Measurements from ENCODE around the gene RNF180. TPM values are rescaled to one million over a fixed set of nuclear protein-coding genes. Genes with fewer than 3 reads are reported as not detected.

RNF180 gene
- total and polyA plus RNA-seq, 4 donors: 1.1 to 13.7 (median 2.7) TPM

GRCh38 chr5:64214132-64214531 lies 48.5 kb downstream of the RNF180 start:
- Histone ChIP-seq H3K27me3 (ENCODE audit: control insufficient read depth in 4 of 4, insufficient read depth in 4 of 4, low read length in 3 of 4) (no peaks in the 10 kb centered on the region), H3K27ac (ENCODE audit: low read depth in 1 of 2, low read length in 2 of 2) (no peak overlapping the region), H3K36me3 (ENCODE audit: control insufficient read depth in 4 of 4, insufficient read depth in 3 of 4, low read depth in 1 of 4, low read length in 3 of 4) (no peaks in the 10 kb centered on the region), H3K9ac (ENCODE audit: low read depth in 1 of 2, low read length in 2 of 2) (no peak overlapping the region), H3K9me3 (ENCODE audit: control insufficient read depth in 4 of 4, low read length in 3 of 4) (no peaks in the 10 kb centered on the region), H3K4me1 (ENCODE audit: control insufficient read depth in 4 of 4, insufficient read depth in 4 of 4, low read length in 3 of 4) (peaks cover 0 to 4% (median 2%) of the 10 kb centered on the region in 4 donors), H3K4me3 (ENCODE audit: low read depth in 1 of 3, low read length in 3 of 3) (no peak overlapping the region)
- DNase-seq (ENCODE audit: low spot score): no peak
- TF ChIP-seq NR2F2 (IDR thresholded peaks at IDR 0.05) (no peak), RXRA (IDR thresholded peaks at IDR 0.05) (no peak), RAD21 (IDR thresholded peaks at IDR 0.05) (no peak), ATF3 (IDR thresholded peaks at IDR 0.05) (no peak), FOXA2 (IDR thresholded peaks at IDR 0.05) (no peak), SP1 (IDR thresholded peaks at IDR 0.05) (no peak), MAX (IDR thresholded peaks at IDR 0.05) (no peak), GABPA (IDR thresholded peaks at IDR 0.05 in 1 of 2, conservative IDR thresholded peaks at IDR 0.05 in 1 of 2) (no peak), FOXA1 (IDR thresholded peaks at IDR 0.05) (no peak), EGR1 (IDR thresholded peaks at IDR 0.05; ENCODE audit: low read depth in 2 of 2) (no peak), REST (IDR thresholded peaks at IDR 0.05) (no peak), CTCF (IDR thresholded peaks at IDR 0.05; ENCODE audit: low read depth, low read length, missing input control) (no peak)
- 88% methylated on average over 3 of the region's 3 CpGs for WGBS

GRCh38 chr5:64221911-64222310 lies 56.3 kb downstream of the RNF180 start:
- DNase-seq (ENCODE audit: low spot score): no peak
- H3K4me1 ChIP-seq (ENCODE audit: control insufficient read depth in 4 of 4, insufficient read depth in 4 of 4, low read length in 3 of 4): no peaks in the 10 kb centered on the region
- WGBS: 100% methylated on average over 1 of the region's 1 CpG
- H3K27me3 ChIP-seq (ENCODE audit: control insufficient read depth in 4 of 4, insufficient read depth in 4 of 4, low read length in 3 of 4): no peaks in the 10 kb centered on the region
- no peak overlapping the region for H3K27ac ChIP-seq (ENCODE audit: low read depth in 1 of 2, low read length in 2 of 2)
- peaks cover 0 to 4% (median 0%) of the 10 kb centered on the region in 4 donors for H3K36me3 ChIP-seq (ENCODE audit: control insufficient read depth in 4 of 4, insufficient read depth in 3 of 4, low read depth in 1 of 4, low read length in 3 of 4)
- H3K9ac ChIP-seq (ENCODE audit: low read depth in 1 of 2, low read length in 2 of 2): no peak overlapping the region
- no peak overlapping the region for H3K4me3 ChIP-seq (ENCODE audit: low read depth in 1 of 3, low read length in 3 of 3)
- TF ChIP-seq YY1 (IDR thresholded peaks at IDR 0.05) (no peak), RAD21 (IDR thresholded peaks at IDR 0.05) (no peak), HNF4A (conservative IDR thresholded peaks at IDR 0.05) (no peak), HNF4G (IDR thresholded peaks at IDR 0.05) (no peak), FOXA1 (IDR thresholded peaks at IDR 0.05) (no peak), EGR1 (IDR thresholded peaks at IDR 0.05; ENCODE audit: low read depth in 2 of 2) (no peak), TAF1 (conservative IDR thresholded peaks at IDR 0.05) (no peak), MAX (IDR thresholded peaks at IDR 0.05) (no peak), GABPA (IDR thresholded peaks at IDR 0.05 in 1 of 2, conservative IDR thresholded peaks at IDR 0.05 in 1 of 2) (no peak), NR2F2 (IDR thresholded peaks at IDR 0.05) (no peak), ZBTB33 (IDR thresholded peaks at IDR 0.05) (no peak), JUND (IDR thresholded peaks at IDR 0.05) (no peak), REST (IDR thresholded peaks at IDR 0.05) (no peak), ATF3 (IDR thresholded peaks at IDR 0.05) (no peak), FOXA2 (IDR thresholded peaks at IDR 0.05) (no peak)
- no peaks in the 10 kb centered on the region for H3K9me3 ChIP-seq (ENCODE audit: control insufficient read depth in 4 of 4, low read length in 3 of 4)

Measured in liver (tissue), 9 donors.